H9 (cell line): ENCODE results near the gene ZFYVE27. TPM values are rescaled to one million over a fixed set of nuclear protein-coding genes. Genes with fewer than 3 reads are reported as not detected.

Experiments used
- DNase-seq: peaks from one replicate; pipeline ENCODE4 v3.0.0-alpha.2; 2017
- H2AFZ ChIP-seq: one replicate; pipeline ENCODE4 v1.6.1; 2013; ENCODE audit warnings: mild to moderate bottlenecking, low read length, control low read depth, moderate library complexity
- H2AK5ac ChIP-seq: 2 replicates; pipeline ENCODE4 v1.6.1; 2013; ENCODE audit warnings: low read length, control low read depth, mixed read lengths; ENCODE audit not compliant: insufficient read length
- H2BK120ac ChIP-seq: one replicate; pipeline ENCODE4 v1.6.1; 2013; ENCODE audit warnings: low read depth, mild to moderate bottlenecking, low read length, control low read depth, inconsistent platforms; ENCODE audit not compliant: poor library complexity, severe bottlenecking
- H2BK12ac ChIP-seq: 2 replicates; pipeline ENCODE4 v1.6.1; 2013; ENCODE audit warnings: low read length, control low read depth, mixed read lengths, low read depth; ENCODE audit not compliant: insufficient read length
- H2BK15ac ChIP-seq: 2 replicates; pipeline ENCODE4 v1.6.1; 2013; ENCODE audit warnings: low read depth, low read length, control low read depth
- H2BK20ac ChIP-seq: one replicate; pipeline ENCODE4 v1.6.1; 2013; ENCODE audit warnings: low read depth, mild to moderate bottlenecking, low read length, control low read depth, inconsistent platforms; ENCODE audit not compliant: poor library complexity, severe bottlenecking
- H2BK5ac ChIP-seq: 2 replicates; pipeline ENCODE4 v1.6.1; 2013; ENCODE audit warnings: low read length, control low read depth, mixed read lengths; ENCODE audit not compliant: insufficient read length
- H3K14ac ChIP-seq: 2 replicates; pipeline ENCODE4 v1.6.1; 2013; ENCODE audit warnings: low read length, control low read depth; ENCODE audit not compliant: insufficient read depth
- H3K18ac ChIP-seq: 2 replicates; pipeline ENCODE4 v1.6.1; 2013; ENCODE audit warnings: low read depth, mild to moderate bottlenecking, mixed read lengths, low read length, control low read depth; ENCODE audit not compliant: insufficient read length
- H3K23ac ChIP-seq: 2 replicates; pipeline ENCODE4 v1.6.1; 2013; ENCODE audit warnings: low read length, control low read depth, mixed read lengths, low read depth; ENCODE audit not compliant: insufficient read length
- H3K23me2 ChIP-seq: 2 replicates; pipeline ENCODE4 v1.6.1; 2013; ENCODE audit warnings: low read depth, mild to moderate bottlenecking, mixed read lengths, low read length, control low read depth; ENCODE audit not compliant: insufficient read length, poor library complexity, severe bottlenecking
- H3K27ac ChIP-seq: 2 replicates; pipeline ENCODE4 v1.5.1; 2013; ENCODE audit warnings: low read length, control low read depth, mixed read lengths, low read depth; ENCODE audit not compliant: insufficient read length
- H3K27me3 ChIP-seq: 2 replicates; pipeline ENCODE4 v1.6.1; 2013; ENCODE audit warnings: low read length, control low read depth, inconsistent platforms; ENCODE audit not compliant: insufficient read depth
- H3K4ac ChIP-seq: 2 replicates; pipeline ENCODE4 v1.6.1; 2013; ENCODE audit warnings: low read depth, mild to moderate bottlenecking, control low read depth, inconsistent platforms, low read length, moderate library complexity
- H3K4me1 ChIP-seq: 2 replicates; pipeline ENCODE4 v1.6.1; 2013; ENCODE audit warnings: low read length, control low read depth, inconsistent platforms; ENCODE audit not compliant: insufficient read depth
- H3K4me2 ChIP-seq: 2 replicates; pipeline ENCODE4 v1.6.1; 2013; ENCODE audit warnings: low read length, control low read depth, mixed read lengths; ENCODE audit not compliant: insufficient read length, insufficient read depth
- H3K56ac ChIP-seq: 2 replicates; pipeline ENCODE4 v1.6.1; 2013; ENCODE audit warnings: low read depth, mild to moderate bottlenecking, mixed read lengths, low read length, control low read depth; ENCODE audit not compliant: insufficient read length
- H3K79me1 ChIP-seq: 2 replicates; pipeline ENCODE4 v1.6.1; 2013; ENCODE audit warnings: low read depth, mild to moderate bottlenecking, moderate library complexity, low read length, control low read depth, inconsistent platforms; ENCODE audit not compliant: insufficient read depth, poor library complexity, severe bottlenecking
- H3K79me2 ChIP-seq: 2 replicates; pipeline ENCODE4 v1.6.1; 2013; ENCODE audit warnings: low read length, control low read depth, inconsistent platforms; ENCODE audit not compliant: insufficient read depth
- H3K9ac ChIP-seq: 2 replicates; pipeline ENCODE4 v1.6.1; 2013; ENCODE audit warnings: low read length, control low read depth, mixed read lengths; ENCODE audit not compliant: insufficient read length; ENCODE audit errors: extremely low read depth
- H3K9me3 ChIP-seq: one replicate; pipeline ENCODE4 v1.6.1; 2013; ENCODE audit warnings: low read depth, low read length, inconsistent platforms; ENCODE audit not compliant: control insufficient read depth
- H3T11ph ChIP-seq: one replicate; pipeline ENCODE4 v1.6.1; 2013; ENCODE audit warnings: mild to moderate bottlenecking, low read length, control low read depth, inconsistent platforms
- H4K20me1 ChIP-seq: one replicate; pipeline ENCODE4 v1.6.1; 2013; ENCODE audit not compliant: control insufficient read depth, insufficient read length, insufficient read depth
- H4K5ac ChIP-seq: 2 replicates; pipeline ENCODE4 v1.6.1; 2013; ENCODE audit warnings: low read depth, mild to moderate bottlenecking, mixed read lengths, low read length, control low read depth; ENCODE audit not compliant: insufficient read length
- H4K8ac ChIP-seq: replicated peaks from 2 replicates; pipeline ENCODE4 v1.6.1; 2013; ENCODE audit warnings: low read length, control low read depth, mixed read lengths, low read depth; ENCODE audit not compliant: insufficient read length
- H4K91ac ChIP-seq: 2 replicates; pipeline ENCODE4 v1.6.1; 2013; ENCODE audit warnings: low read depth, mild to moderate bottlenecking, moderate library complexity, mixed read lengths, low read length, control low read depth; ENCODE audit not compliant: insufficient read length
- H3K27ac Mint-ChIP-seq, 3 experiments: 2 replicates in 2 of 3; 3 replicates in 1 of 3; pipeline ENCODE4 v1.8.0; 2020 to 2021; ENCODE audit warnings: mixed read lengths in 3 of 3, mild to moderate bottlenecking in 1 of 3, moderate library complexity in 1 of 3
- H3K27me3 Mint-ChIP-seq: 2 replicates; pipeline ENCODE4 v1.8.0; 2021; ENCODE audit warnings: low read depth, mild to moderate bottlenecking, moderate library complexity, mixed read lengths
- H3K36me3 Mint-ChIP-seq, 3 experiments: 2 replicates in 2 of 3; 3 replicates in 1 of 3; pipeline ENCODE4 v1.8.0; 2020 to 2021; ENCODE audit warnings: low read depth in 3 of 3, mixed read lengths in 3 of 3; ENCODE audit not compliant: insufficient read depth in 1 of 3
- H3K4me1 Mint-ChIP-seq, 2 experiments: 2 replicates each; pipeline ENCODE4 v1.8.0; 2020; ENCODE audit warnings: mixed read lengths in 2 of 2
- H3K4me3 Mint-ChIP-seq, 2 experiments: 2 replicates in 1 of 2; 3 replicates in 1 of 2; pipeline ENCODE4 v1.8.0; 2020 to 2021; ENCODE audit warnings: mild to moderate bottlenecking in 2 of 2, mixed read lengths in 2 of 2, moderate library complexity in 1 of 2
- H3K9me3 Mint-ChIP-seq, 2 experiments: 2 replicates in 1 of 2; 3 replicates in 1 of 2; pipeline ENCODE4 v1.8.0; 2020; ENCODE audit warnings: mild to moderate bottlenecking in 2 of 2, mixed read lengths in 2 of 2, moderate library complexity in 1 of 2
- WGBS: extraction: QIAGEN DNeasy Blood & Tissue Kit; methylation state at CpG from one replicate; pipeline ENCODE4 v1.1.7; 2013; ENCODE audit warnings: missing lambda C conversion rate, low lambda C conversion rate, mixed read lengths; ENCODE audit not compliant: insufficient read length; ENCODE audit errors: extremely low coverage; 5-methylcytosine and 5-hydroxymethylcytosine counted together
- total RNA-seq: library from RNA; stranded (reverse); gene quantifications from 2 replicates; pipeline ENCODE4 v1.2.1, GENCODE V29; 2021
- TF ChIP-seq, protein P1 (sequence below): fragments of 200-600 bp; sonication (generic); conservative IDR thresholded peaks from 3 replicates; pipeline ENCODE4 v1.8.0; 2021; ENCODE audit warnings: antibody characterized with exemption, mild to moderate bottlenecking

The ZFYVE27 gene
- total RNA-seq, 1 experiment from 2014 or later = 33.2 TPM

DNA sequence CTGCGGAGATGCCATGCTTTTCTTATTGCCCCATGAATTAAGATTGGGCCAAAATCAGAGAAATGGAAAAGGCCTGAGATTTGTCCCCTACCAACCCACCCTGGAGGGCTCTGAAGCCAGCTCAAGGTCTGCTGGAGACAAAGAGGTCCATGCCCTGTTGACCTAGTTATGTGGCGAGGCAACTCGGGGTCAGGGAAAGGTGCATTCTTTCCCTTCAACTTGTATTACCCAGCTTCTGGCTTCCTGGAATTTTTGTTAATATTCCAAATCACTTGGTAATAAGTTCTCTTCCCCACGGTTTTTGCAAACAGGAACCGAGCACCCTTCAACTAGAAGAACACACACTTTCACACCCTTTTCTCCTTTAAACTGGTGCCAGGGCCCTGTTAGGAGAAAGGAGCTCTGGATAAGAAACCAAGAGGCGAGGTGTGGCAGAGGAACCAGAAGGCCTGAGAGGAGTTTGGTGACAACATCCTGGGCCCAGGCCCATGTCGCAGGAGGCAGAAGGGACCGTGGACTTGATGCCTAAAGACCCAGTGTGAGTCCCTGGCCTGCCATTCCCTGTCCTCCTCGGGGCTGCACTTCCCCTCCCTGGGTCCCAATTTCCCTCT is 47.4 kb downstream of the ZFYVE27 start:
- WGBS = no CpG with 5 or more reads among the region's 9 CpGs
- Histone ChIP-seq H3K4me2 (no peak overlapping the region), H2BK120ac (no peak overlapping the region), H2BK15ac (no peak overlapping the region), H3T11ph (no peak overlapping the region), H2AK5ac (no peak overlapping the region), H3K23ac (no peak overlapping the region), H3K14ac (no peak overlapping the region), H3K27me3 (no peaks in the 10 kb centered on the region), H2BK20ac (no peak overlapping the region), H3K4me1 (peaks cover 1% of the 10 kb centered on the region; the same call in 1 of the 2 replicates), H3K23me2 (no peaks in the 10 kb centered on the region), H3K18ac (no peak overlapping the region), H3K4ac (no peak overlapping the region), H3K56ac (no peak overlapping the region), H3K79me1 (no peaks in the 10 kb centered on the region), H2BK12ac (no peak overlapping the region), H4K8ac (no peak overlapping the region), H3K9ac (no peak overlapping the region), H2BK5ac (no peak overlapping the region), H4K20me1 (peaks cover 4% of the 10 kb centered on the region), H2AFZ (no peak overlapping the region), H3K9me3 (no peaks in the 10 kb centered on the region), H3K27ac (no peak overlapping the region), H4K91ac (no peak overlapping the region), H4K5ac (no peak overlapping the region), H3K79me2 (no peaks in the 10 kb centered on the region)
- H3K36me3 Mint-ChIP-seq = no peaks in the 10 kb centered on the region
- no peak overlapping the region; a peak in 1 of 5 replicates for H3K4me3 Mint-ChIP-seq
- no peaks in the 10 kb centered on the region for H3K9me3 Mint-ChIP-seq
- TF ChIP-seq, protein P1, sequence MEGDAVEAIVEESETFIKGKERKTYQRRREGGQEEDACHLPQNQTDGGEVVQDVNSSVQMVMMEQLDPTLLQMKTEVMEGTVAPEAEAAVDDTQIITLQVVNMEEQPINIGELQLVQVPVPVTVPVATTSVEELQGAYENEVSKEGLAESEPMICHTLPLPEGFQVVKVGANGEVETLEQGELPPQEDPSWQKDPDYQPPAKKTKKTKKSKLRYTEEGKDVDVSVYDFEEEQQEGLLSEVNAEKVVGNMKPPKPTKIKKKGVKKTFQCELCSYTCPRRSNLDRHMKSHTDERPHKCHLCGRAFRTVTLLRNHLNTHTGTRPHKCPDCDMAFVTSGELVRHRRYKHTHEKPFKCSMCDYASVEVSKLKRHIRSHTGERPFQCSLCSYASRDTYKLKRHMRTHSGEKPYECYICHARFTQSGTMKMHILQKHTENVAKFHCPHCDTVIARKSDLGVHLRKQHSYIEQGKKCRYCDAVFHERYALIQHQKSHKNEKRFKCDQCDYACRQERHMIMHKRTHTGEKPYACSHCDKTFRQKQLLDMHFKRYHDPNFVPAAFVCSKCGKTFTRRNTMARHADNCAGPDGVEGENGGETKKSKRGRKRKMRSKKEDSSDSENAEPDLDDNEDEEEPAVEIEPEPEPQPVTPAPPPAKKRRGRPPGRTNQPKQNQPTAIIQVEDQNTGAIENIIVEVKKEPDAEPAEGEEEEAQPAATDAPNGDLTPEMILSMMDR = no peak
- no peak for DNase-seq
- H3K27me3 Mint-ChIP-seq = no peaks in the 10 kb centered on the region
- H3K4me1 Mint-ChIP-seq = peaks cover 19 to 28% of the 10 kb centered on the region in 2 experiments
- no peak overlapping the region for H3K27ac Mint-ChIP-seq
